C4-2B (cell line): ENCODE measurements around the gene ANTXR2.

ENCODE experiments used
- ZFX ChIP-seq: fragments of 450-650 bp; IDR thresholded peaks from 2 replicates; pipeline ENCODE4 v1.6.1; 2017
- TF ChIP-seq, protein P1 (sequence below): fragments of 450-650 bp; conservative IDR thresholded peaks from 2 replicates; pipeline ENCODE4 v1.5.1; 2017; ENCODE audit warnings: mild to moderate bottlenecking

DNA sequence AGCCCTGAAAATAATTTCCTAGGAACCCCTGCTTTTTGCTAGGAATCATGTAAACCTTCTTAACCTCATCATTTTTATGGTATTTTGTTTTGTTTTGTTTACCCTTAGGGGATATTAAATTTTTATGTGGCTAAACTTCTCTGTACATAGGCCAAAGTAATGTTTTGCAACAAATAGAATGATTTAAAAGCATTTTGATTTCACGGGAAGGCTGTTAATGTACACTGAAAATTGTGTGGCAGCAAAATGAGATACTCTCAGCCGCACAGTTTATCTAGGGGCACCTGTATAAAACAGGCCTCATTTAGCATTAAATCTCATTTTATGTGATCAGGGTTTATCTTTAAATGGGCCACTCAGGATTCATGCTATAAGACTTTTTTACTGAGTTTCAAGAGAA, 175.0 kb downstream of the ANTXR2 start:
- TF ChIP-seq, protein P1, sequence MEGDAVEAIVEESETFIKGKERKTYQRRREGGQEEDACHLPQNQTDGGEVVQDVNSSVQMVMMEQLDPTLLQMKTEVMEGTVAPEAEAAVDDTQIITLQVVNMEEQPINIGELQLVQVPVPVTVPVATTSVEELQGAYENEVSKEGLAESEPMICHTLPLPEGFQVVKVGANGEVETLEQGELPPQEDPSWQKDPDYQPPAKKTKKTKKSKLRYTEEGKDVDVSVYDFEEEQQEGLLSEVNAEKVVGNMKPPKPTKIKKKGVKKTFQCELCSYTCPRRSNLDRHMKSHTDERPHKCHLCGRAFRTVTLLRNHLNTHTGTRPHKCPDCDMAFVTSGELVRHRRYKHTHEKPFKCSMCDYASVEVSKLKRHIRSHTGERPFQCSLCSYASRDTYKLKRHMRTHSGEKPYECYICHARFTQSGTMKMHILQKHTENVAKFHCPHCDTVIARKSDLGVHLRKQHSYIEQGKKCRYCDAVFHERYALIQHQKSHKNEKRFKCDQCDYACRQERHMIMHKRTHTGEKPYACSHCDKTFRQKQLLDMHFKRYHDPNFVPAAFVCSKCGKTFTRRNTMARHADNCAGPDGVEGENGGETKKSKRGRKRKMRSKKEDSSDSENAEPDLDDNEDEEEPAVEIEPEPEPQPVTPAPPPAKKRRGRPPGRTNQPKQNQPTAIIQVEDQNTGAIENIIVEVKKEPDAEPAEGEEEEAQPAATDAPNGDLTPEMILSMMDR, result no peak
- TF ChIP-seq ZFX, result no peak
